Endothelial cell of umbilical vein (primary cell): Measurements from ENCODE around the gene NAPB. TPM values are rescaled to one million over a fixed set of nuclear protein-coding genes. Genes with fewer than 3 reads are reported as not detected.

Experiments
- BruUV-seq: library from RNA; stranded (reverse); fragments of 400-500 nt; replicated peaks from 2 replicates; lab custom pipeline; 2021; lab: Mats Ljungman, UMichigan
- CTCF ChIA-PET: fragments of 300-600, 350-600 bp; sonication (Branson Sonifier 250); formaldehyde crosslinking; loops from one replicate; lab custom pipeline; 2021; ENCODE audit warnings: antibody characterized with exemption, inconsistent platforms; lab: Charles Lee
- POLR2A ChIA-PET: fragments of 300-600, 350-600 bp; sonication (Branson Sonifier 250); formaldehyde crosslinking; loops from one replicate; lab custom pipeline; 2021; ENCODE audit warnings: antibody characterized with exemption, inconsistent platforms; lab: Charles Lee
- DNase-seq: peaks from one replicate; pipeline ENCODE4 v3.0.0-alpha.2; 2011; ENCODE audit warnings: low read depth, low spot score
- FAIRE-seq: peaks from 2 replicates; lab custom pipeline; 2011; peaks lifted over from hg19 to GRCh38; lab: Jason Lieb, UNC
- H2AFZ ChIP-seq: 2 replicates; pipeline ENCODE4 v1.6.0; 2012; ENCODE audit warnings: low read depth, low read length, control low read depth, inconsistent platforms
- H3K27ac ChIP-seq: 2 replicates; pipeline ENCODE4 v1.5.1; 2011; ENCODE audit warnings: low read depth, mild to moderate bottlenecking, control low read depth, low read length, moderate library complexity; ENCODE audit not compliant: insufficient read depth
- H3K27me3 ChIP-seq, 2 experiments: 2 replicates each; pipeline versions ENCODE4 v1.6.0 to v1.6.1; 2011; ENCODE audit warnings: low read length in 2 of 2, mixed read lengths in 1 of 2; ENCODE audit not compliant: control insufficient read depth in 2 of 2, insufficient read depth in 2 of 2
- H3K36me3 ChIP-seq, 2 experiments: 2 replicates in 1 of 2; 3 replicates in 1 of 2; pipeline ENCODE4 v1.5.1; 2011; ENCODE audit warnings: low read length in 2 of 2, mild to moderate bottlenecking in 1 of 2, moderate library complexity in 1 of 2; ENCODE audit not compliant: control insufficient read depth in 2 of 2, insufficient read depth in 2 of 2; ENCODE audit errors: extremely low read depth in 1 of 2
- H3K4me1 ChIP-seq: 3 replicates; pipeline ENCODE4 v1.5.1; 2011; ENCODE audit warnings: mild to moderate bottlenecking, low read length; ENCODE audit not compliant: control insufficient read depth, insufficient read depth; ENCODE audit errors: extremely low read depth
- H3K4me2 ChIP-seq: 2 replicates; pipeline ENCODE4 v1.6.1; 2011; ENCODE audit warnings: low read length, control low read depth, mixed read lengths; ENCODE audit not compliant: insufficient read depth
- H3K4me3 ChIP-seq, 3 experiments: fragments of 200-600 bp in 1 of 3; sonication (generic), shearing (Covaris generic) in 1 of 3; replicated peaks in 1 of 3; 2 replicates each; pipeline ENCODE4 v1.5.1; 2011 to 2016; ENCODE audit warnings: control low read depth in 3 of 3, low read length in 3 of 3, mild to moderate bottlenecking in 2 of 3, inconsistent platforms in 1 of 3, low read depth in 1 of 3, moderate library complexity in 1 of 3; ENCODE audit not compliant: insufficient read depth in 1 of 3
- H3K79me2 ChIP-seq: 2 replicates; pipeline ENCODE4 v1.6.0; 2012; ENCODE audit warnings: low read length, inconsistent platforms; ENCODE audit not compliant: control insufficient read depth, insufficient read depth
- H3K9ac ChIP-seq: replicated peaks from 2 replicates; pipeline ENCODE3; 2011; ENCODE audit warnings: low read length, control low read depth; ENCODE audit not compliant: insufficient read depth; ENCODE audit errors: extremely low read depth
- H3K9me1 ChIP-seq: replicated peaks from 3 replicates; pipeline ENCODE4 v1.6.0; 2011; ENCODE audit warnings: mild to moderate bottlenecking, low read length; ENCODE audit not compliant: control insufficient read depth, insufficient read depth; ENCODE audit errors: extremely low read depth
- H3K9me3 ChIP-seq: replicated peaks from 2 replicates; pipeline ENCODE4 v1.5.1; 2012; ENCODE audit warnings: low read length, inconsistent platforms; ENCODE audit not compliant: control insufficient read depth, insufficient read depth
- H4K20me1 ChIP-seq: replicated peaks from 2 replicates; pipeline ENCODE3; 2011; ENCODE audit warnings: mild to moderate bottlenecking, low read length; ENCODE audit not compliant: control insufficient read depth, insufficient read depth; ENCODE audit errors: extremely low read depth
- CTCF ChIP-seq, 2 donors: IDR thresholded peaks; 1 replicate in 1 of 2; 2 replicates in 1 of 2; pipeline ENCODE4 v1.5.1; 2011; ENCODE audit warnings: low read length in 2 of 2, mild to moderate bottlenecking in 2 of 2, moderate library complexity in 2 of 2, control low read depth in 1 of 2, inconsistent platforms in 1 of 2, low read depth in 1 of 2; ENCODE audit not compliant: insufficient read depth in 1 of 2; ENCODE audit errors: extremely low read depth in 1 of 2
- EZH2 ChIP-seq: IDR thresholded peaks from 2 replicates; pipeline ENCODE4 v1.6.1; 2012; ENCODE audit warnings: borderline replicate concordance, low read depth, mild to moderate bottlenecking, moderate library complexity, low read length, inconsistent platforms; ENCODE audit not compliant: severe bottlenecking
- FOS ChIP-seq: IDR thresholded peaks from 2 replicates; pipeline ENCODE4 v1.6.1; 2011; ENCODE audit warnings: mild to moderate bottlenecking, low read length, moderate library complexity, borderline replicate concordance; ENCODE audit not compliant: insufficient read depth
- GATA2 ChIP-seq: IDR thresholded peaks from 2 replicates; pipeline ENCODE4 v1.7.0; 2011; ENCODE audit warnings: low read depth, mild to moderate bottlenecking, moderate library complexity, mixed read lengths, low read length; ENCODE audit not compliant: insufficient read length, insufficient read depth
- JUN ChIP-seq: IDR thresholded peaks from 2 replicates; pipeline ENCODE4 v1.6.1; 2011; ENCODE audit warnings: borderline replicate concordance, low read depth; ENCODE audit not compliant: insufficient read length, insufficient read depth
- MYC ChIP-seq: IDR thresholded peaks from one replicate; pipeline ENCODE4 v1.6.1; 2011; ENCODE audit warnings: mild to moderate bottlenecking, low read depth, low read length
- POLR2A ChIP-seq: IDR thresholded peaks from 2 replicates; pipeline ENCODE4 v1.6.1; 2012; ENCODE audit warnings: low read depth, mild to moderate bottlenecking, control low read depth, low read length
- POLR2AphosphoS5 ChIP-seq: IDR thresholded peaks from 2 replicates; pipeline ENCODE4 v1.6.1; 2012; ENCODE audit warnings: low read depth, mild to moderate bottlenecking, control low read depth, low read length, moderate library complexity; ENCODE audit not compliant: insufficient read depth
- dilution Hi-C: fragments of 300-500 bp; cut with MboI; formaldehyde crosslinking; loops from one replicate; pipeline ENCODE4 v1.15.0; 2019; ENCODE audit warnings: low sequenced_read_pairs; ENCODE audit not compliant: extremely low pct_ligation_motif_present
- intact Hi-C: fragments of 100-400 bp; cut with micrococcal nuclease; formaldehyde crosslinking; loops from one replicate; pipeline ENCODE4 v1.10.0; 2022
- polyA plus RNA-seq, 4 experiments: library from polyadenylated mRNA; depleted of rRNA in 3 of 4; stranded (reverse) in 3 of 4; unstranded in 1 of 4; fragments of >200 nt; gene quantifications; 2 replicates each; pipeline versions ENCODE4 v1.2.1 to v1.2.3, GENCODE V29; 2011 to 2012; ENCODE audit warnings: missing spikeins in 1 of 4
- total RNA-seq: library from RNA; stranded (reverse); gene quantifications from 2 replicates; pipeline ENCODE4 v1.2.3, GENCODE V29; 2021
- TF ChIP-seq, protein P1 (sequence below): IDR thresholded peaks from 2 replicates; pipeline ENCODE4 v1.6.1; 2011; ENCODE audit not compliant: insufficient read depth, insufficient read length

Gene NAPB
- total and polyA plus RNA-seq, 2 donors (not counting 3 experiments of a cell fraction or from before 2014, with no cell fraction given) = 4.7 to 10.1 TPM

- DNase-seq (no peak), FAIRE-seq (no peak)
- TF ChIP-seq MYC (no peak), POLR2AphosphoS5 (no peak), POLR2A (no peak), CTCF (IDR thresholded peaks at IDR 0.05; ENCODE audit: extremely low read depth in 1 of 2, insufficient read depth in 1 of 2, low read depth in 1 of 2, low read length in 2 of 2) (no peak), FOS (no peak), JUN (no peak), EZH2 (no peak), GATA2 (no peak)
- TF ChIP-seq, protein P1, sequence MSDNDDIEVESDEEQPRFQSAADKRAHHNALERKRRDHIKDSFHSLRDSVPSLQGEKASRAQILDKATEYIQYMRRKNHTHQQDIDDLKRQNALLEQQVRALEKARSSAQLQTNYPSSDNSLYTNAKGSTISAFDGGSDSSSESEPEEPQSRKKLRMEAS = no peak
- H3K9ac ChIP-seq = no peak overlapping the region
- H3K4me1 ChIP-seq = no peaks in the 10 kb centered on the region
- intact Hi-C loops = loop anchor here (5.0 kb wide), 1 partner anchor 222 kb away; no protein-coding TSS in a partner anchor
- dilution Hi-C loops = no loop called here
- ChIA-PET POLR2A (no interaction called here), CTCF (interaction anchor here (0.6 to 3.4 kb wide), 3 partner anchors 10 to 159 kb away, joined by 3 to 60 read pairs (median 3); partner anchors contain the start of gene NXT1)
- H3K4me2 ChIP-seq = no peak overlapping the region
- no peaks in the 10 kb centered on the region for H3K9me3 ChIP-seq
- H3K27me3 ChIP-seq = no peaks in the 10 kb centered on the region
- H3K79me2 ChIP-seq = no peaks in the 10 kb centered on the region
- no peak overlapping the region for H2AFZ ChIP-seq
- H3K9me1 ChIP-seq = no peaks in the 10 kb centered on the region
- H3K4me3 ChIP-seq = no peak overlapping the region
- H3K27ac ChIP-seq = no peak overlapping the region
- no peaks in the 10 kb centered on the region for H4K20me1 ChIP-seq
- no TSS peak for BruUV-seq
- no peaks in the 10 kb centered on the region for H3K36me3 ChIP-seq
These were observed 23.6 kb upstream of the NAPB start for GRCh38 chr20:23444859-23445258.
